ENCODE data around the gene ELAVL3.

- TF ChIP-seq, protein P1, sequence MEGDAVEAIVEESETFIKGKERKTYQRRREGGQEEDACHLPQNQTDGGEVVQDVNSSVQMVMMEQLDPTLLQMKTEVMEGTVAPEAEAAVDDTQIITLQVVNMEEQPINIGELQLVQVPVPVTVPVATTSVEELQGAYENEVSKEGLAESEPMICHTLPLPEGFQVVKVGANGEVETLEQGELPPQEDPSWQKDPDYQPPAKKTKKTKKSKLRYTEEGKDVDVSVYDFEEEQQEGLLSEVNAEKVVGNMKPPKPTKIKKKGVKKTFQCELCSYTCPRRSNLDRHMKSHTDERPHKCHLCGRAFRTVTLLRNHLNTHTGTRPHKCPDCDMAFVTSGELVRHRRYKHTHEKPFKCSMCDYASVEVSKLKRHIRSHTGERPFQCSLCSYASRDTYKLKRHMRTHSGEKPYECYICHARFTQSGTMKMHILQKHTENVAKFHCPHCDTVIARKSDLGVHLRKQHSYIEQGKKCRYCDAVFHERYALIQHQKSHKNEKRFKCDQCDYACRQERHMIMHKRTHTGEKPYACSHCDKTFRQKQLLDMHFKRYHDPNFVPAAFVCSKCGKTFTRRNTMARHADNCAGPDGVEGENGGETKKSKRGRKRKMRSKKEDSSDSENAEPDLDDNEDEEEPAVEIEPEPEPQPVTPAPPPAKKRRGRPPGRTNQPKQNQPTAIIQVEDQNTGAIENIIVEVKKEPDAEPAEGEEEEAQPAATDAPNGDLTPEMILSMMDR (IDR thresholded peaks at IDR 0.05) = no peak
- TF ChIP-seq POLR2A (IDR thresholded peaks at IDR 0.05) = no peak
These were observed 23.7 kb downstream of the ELAVL3 start for GRCh38 chr19:11457115-11457514.
